Keratinocyte (primary cell): ENCODE data around the gene PTPRD. TPM values are rescaled to one million over a fixed set of nuclear protein-coding genes. Genes with fewer than 3 reads are reported as not detected.

Experiments
- DNase-seq: peaks from one replicate; pipeline ENCODE4 v3.0.0-alpha.2; 2011; ENCODE audit warnings: low read depth, missing footprints, low spot score
- FAIRE-seq: peaks from 2 replicates; lab custom pipeline; 2011; peaks lifted over from hg19 to GRCh38; lab: Jason Lieb, UNC
- H2AFZ ChIP-seq: 2 replicates; pipeline ENCODE4 v1.6.0; 2012; ENCODE audit warnings: low read length, control low read depth, inconsistent platforms; ENCODE audit not compliant: control insufficient read depth
- H3K27ac ChIP-seq: 2 replicates; pipeline ENCODE4 v1.5.1; 2011; ENCODE audit warnings: low read length; ENCODE audit not compliant: control insufficient read depth, insufficient read depth
- H3K27me3 ChIP-seq: 3 replicates; pipeline ENCODE4 v1.6.0; 2011; ENCODE audit warnings: low read length; ENCODE audit not compliant: control insufficient read depth, insufficient read depth; ENCODE audit errors: extremely low read depth
- H3K36me3 ChIP-seq, 2 experiments: 2 replicates in 1 of 2; 3 replicates in 1 of 2; pipeline ENCODE4 v1.5.1; 2011; ENCODE audit warnings: low read length in 2 of 2, mild to moderate bottlenecking in 1 of 2; ENCODE audit not compliant: control insufficient read depth in 2 of 2, insufficient read depth in 2 of 2; ENCODE audit errors: extremely low read depth in 1 of 2
- H3K4me1 ChIP-seq: 3 replicates; pipeline ENCODE4 v1.5.1; 2011; ENCODE audit warnings: low read length; ENCODE audit not compliant: control insufficient read depth, insufficient read depth; ENCODE audit errors: extremely low read depth
- H3K4me2 ChIP-seq: 3 replicates; pipeline ENCODE4 v1.6.0; 2011; ENCODE audit warnings: low read depth, low read length; ENCODE audit not compliant: control insufficient read depth, insufficient read depth; ENCODE audit errors: extremely low read depth
- H3K4me3 ChIP-seq, 3 experiments: fragments of 200-600 bp in 1 of 3; sonication (generic) in 1 of 3; 2 replicates in 2 of 3; 3 replicates in 1 of 3; pipeline ENCODE4 v1.5.1; 2011 to 2016; ENCODE audit warnings: low read length in 3 of 3, mild to moderate bottlenecking in 3 of 3, control low read depth in 2 of 3, inconsistent platforms in 1 of 3, low read depth in 1 of 3, mixed read lengths in 1 of 3, mixed run types in 1 of 3, moderate library complexity in 1 of 3; ENCODE audit not compliant: control insufficient read depth in 2 of 3, insufficient read depth in 2 of 3; ENCODE audit errors: extremely low read depth in 1 of 3
- H3K79me2 ChIP-seq: 2 replicates; pipeline ENCODE4 v1.6.0; 2012; ENCODE audit warnings: low read length; ENCODE audit not compliant: control insufficient read depth, insufficient read depth
- H3K9ac ChIP-seq: 3 replicates; pipeline ENCODE4 v1.6.0; 2011; ENCODE audit warnings: low read length; ENCODE audit not compliant: control insufficient read depth, insufficient read depth; ENCODE audit errors: extremely low read depth
- H3K9me1 ChIP-seq: 3 replicates; pipeline ENCODE4 v1.6.0; 2011; ENCODE audit warnings: low read length; ENCODE audit not compliant: control insufficient read depth, insufficient read depth; ENCODE audit errors: extremely low read depth
- H3K9me3 ChIP-seq: 2 replicates; pipeline ENCODE4 v1.5.1; 2012; ENCODE audit warnings: low read depth, low read length; ENCODE audit not compliant: control insufficient read depth
- H4K20me1 ChIP-seq: 3 replicates; pipeline ENCODE4 v1.6.0; 2011; ENCODE audit warnings: low read length; ENCODE audit not compliant: control insufficient read depth, insufficient read depth; ENCODE audit errors: extremely low read depth
- CTCF ChIP-seq, 3 experiments: IDR thresholded peaks in 1 of 3; conservative IDR thresholded peaks in 1 of 3; optimal IDR thresholded peaks in 1 of 3; 2 replicates in 2 of 3; 3 replicates in 1 of 3; pipeline versions ENCODE3 to v1.5.1; 2011; ENCODE audit warnings: low read length in 3 of 3, mild to moderate bottlenecking in 3 of 3, moderate library complexity in 2 of 3, control low read depth in 1 of 3, inconsistent platforms in 1 of 3; ENCODE audit not compliant: insufficient read depth in 2 of 3; ENCODE audit errors: extremely low read depth in 1 of 3
- EZH2 ChIP-seq: IDR thresholded peaks from one replicate; pipeline ENCODE4 v1.6.1; 2012; ENCODE audit warnings: inconsistent platforms, mild to moderate bottlenecking, low read length, moderate library complexity
- dilution Hi-C: fragments of 300-500 bp; cut with MboI; formaldehyde crosslinking; loops from one replicate; pipeline ENCODE4 v1.7.0; 2020; ENCODE audit warnings: low sequenced_read_pairs; ENCODE audit not compliant: extremely low pct_ligation_motif_present
- polyA plus RNA-seq, 5 experiments: library from polyadenylated mRNA; depleted of rRNA in 3 of 5; stranded (reverse) in 3 of 5; stranded (forward) in 1 of 5; unstranded in 1 of 5; fragments of >200 nt; gene quantifications; 1 replicate in 1 of 5; 2 replicates in 3 of 5; 3 replicates in 1 of 5; pipeline versions ENCODE4 v1.2.1 to v1.2.3, GENCODE V29; 2011 to 2012; ENCODE audit warnings: missing spikeins in 2 of 5, low read depth in 1 of 5, low replicate concordance in 1 of 5

PTPRD gene
- polyA plus RNA-seq, 1 donor (not counting 4 experiments of a cell fraction or from before 2014, with no cell fraction given), result 0.10 TPM

- H3K27me3 ChIP-seq, result no peaks in the 10 kb centered on the region
- DNase-seq (no peak), FAIRE-seq (no peak)
- H3K36me3 ChIP-seq, result no peaks in the 10 kb centered on the region
- H3K4me1 ChIP-seq, result no peaks in the 10 kb centered on the region
- H2AFZ ChIP-seq, result no peak overlapping the region
- no peaks in the 10 kb centered on the region for H4K20me1 ChIP-seq
- H3K9ac ChIP-seq, result no peak overlapping the region
- H3K27ac ChIP-seq, result no peak overlapping the region
- H3K79me2 ChIP-seq, result no peaks in the 10 kb centered on the region
- TF ChIP-seq CTCF (optimal IDR thresholded peaks at IDR 0.05 in 1 of 3, IDR thresholded peaks at IDR 0.05 in 1 of 3, conservative IDR thresholded peaks at IDR 0.05 in 1 of 3; ENCODE audit: extremely low read depth in 1 of 3, insufficient read depth in 2 of 3, low read length in 3 of 3) (no peak), EZH2 (no peak)
- no peaks in the 10 kb centered on the region for H3K9me1 ChIP-seq
- H3K9me3 ChIP-seq, result no peaks in the 10 kb centered on the region
- H3K4me2 ChIP-seq, result no peak overlapping the region
- dilution Hi-C loops, result no loop called here
- no peak overlapping the region for H3K4me3 ChIP-seq
These were observed 48.6 kb upstream of the PTPRD start for GRCh38 chr9:10661376-10661775.

GRCh38 chr9:10651012-10651411 lies 38.2 kb upstream of the PTPRD start:
- no peaks in the 10 kb centered on the region for H3K79me2 ChIP-seq
- H4K20me1 ChIP-seq, result no peaks in the 10 kb centered on the region
- no peaks in the 10 kb centered on the region for H3K27me3 ChIP-seq
- H3K27ac ChIP-seq, result no peak overlapping the region
- dilution Hi-C loops, result no loop called here
- DNase-seq (no peak), FAIRE-seq (no peak)
- H3K9me1 ChIP-seq, result no peaks in the 10 kb centered on the region
- H3K9ac ChIP-seq, result no peak overlapping the region
- no peak overlapping the region for H3K4me3 ChIP-seq
- no peaks in the 10 kb centered on the region for H3K36me3 ChIP-seq
- no peak overlapping the region for H2AFZ ChIP-seq
- no peaks in the 10 kb centered on the region for H3K9me3 ChIP-seq
- no peak overlapping the region for H3K4me2 ChIP-seq
- H3K4me1 ChIP-seq, result no peaks in the 10 kb centered on the region
- no peak for TF ChIP-seq EZH2
- TF ChIP-seq CTCF (optimal IDR thresholded peaks at IDR 0.05 in 1 of 3, IDR thresholded peaks at IDR 0.05 in 1 of 3, conservative IDR thresholded peaks at IDR 0.05 in 1 of 3; ENCODE audit: extremely low read depth in 1 of 3, insufficient read depth in 2 of 3, low read length in 3 of 3), result no peak
